Measurements from ENCODE around the gene MARS2. TPM values are rescaled to one million over a fixed set of nuclear protein-coding genes. Genes with fewer than 3 reads are reported as not detected.

The MARS2 gene
- polyA plus RNA-seq, 1 experiment = 2.3 TPM

GRCh38 chr2:197669077-197669476, 36.1 kb upstream of the MARS2 start:
- DNase-seq (ENCODE audit: low read depth) = no peak
- no peaks in the 10 kb centered on the region for H3K36me3 ChIP-seq (ENCODE audit: control insufficient read depth, insufficient read depth, low read length)
- POLR2A ChIA-PET = no interaction called here

DNA sequence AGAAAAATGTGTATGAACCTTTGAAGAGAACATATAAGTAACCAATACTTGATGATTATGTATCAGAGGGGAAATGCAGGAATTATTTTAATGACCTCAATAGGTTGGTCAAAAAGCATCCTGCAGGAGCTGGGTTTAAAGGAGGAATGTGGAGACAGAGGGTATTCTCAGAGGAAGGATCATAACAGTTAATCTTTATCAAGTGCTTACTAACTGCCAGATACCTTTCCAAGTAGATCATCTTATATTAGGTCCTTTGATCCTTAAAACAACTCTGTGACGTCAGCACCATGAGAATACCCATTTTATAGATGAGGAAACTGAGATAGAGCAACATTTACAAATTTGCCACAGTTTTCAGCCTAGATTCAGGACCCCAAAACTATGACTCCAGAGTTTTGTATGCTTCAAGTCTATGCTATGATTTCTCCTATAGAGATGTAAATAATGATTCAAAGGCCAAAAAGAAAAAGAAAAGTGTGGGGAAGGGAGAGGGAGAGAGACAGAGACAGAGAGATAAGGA, 32.7 kb upstream of the MARS2 start:
- TF ChIP-seq, protein P1, sequence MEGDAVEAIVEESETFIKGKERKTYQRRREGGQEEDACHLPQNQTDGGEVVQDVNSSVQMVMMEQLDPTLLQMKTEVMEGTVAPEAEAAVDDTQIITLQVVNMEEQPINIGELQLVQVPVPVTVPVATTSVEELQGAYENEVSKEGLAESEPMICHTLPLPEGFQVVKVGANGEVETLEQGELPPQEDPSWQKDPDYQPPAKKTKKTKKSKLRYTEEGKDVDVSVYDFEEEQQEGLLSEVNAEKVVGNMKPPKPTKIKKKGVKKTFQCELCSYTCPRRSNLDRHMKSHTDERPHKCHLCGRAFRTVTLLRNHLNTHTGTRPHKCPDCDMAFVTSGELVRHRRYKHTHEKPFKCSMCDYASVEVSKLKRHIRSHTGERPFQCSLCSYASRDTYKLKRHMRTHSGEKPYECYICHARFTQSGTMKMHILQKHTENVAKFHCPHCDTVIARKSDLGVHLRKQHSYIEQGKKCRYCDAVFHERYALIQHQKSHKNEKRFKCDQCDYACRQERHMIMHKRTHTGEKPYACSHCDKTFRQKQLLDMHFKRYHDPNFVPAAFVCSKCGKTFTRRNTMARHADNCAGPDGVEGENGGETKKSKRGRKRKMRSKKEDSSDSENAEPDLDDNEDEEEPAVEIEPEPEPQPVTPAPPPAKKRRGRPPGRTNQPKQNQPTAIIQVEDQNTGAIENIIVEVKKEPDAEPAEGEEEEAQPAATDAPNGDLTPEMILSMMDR (IDR thresholded peaks at IDR 0.05; ENCODE audit: insufficient read depth, low read depth, low read length) = no peak
- no peak overlapping the region for H3K4me3 ChIP-seq (ENCODE audit: low read depth, low read length)
- CTCF ChIA-PET = no interaction called here
- DNase-seq (ENCODE audit: low read depth) = no peak
- POLR2A ChIA-PET = no interaction called here
- no peaks in the 10 kb centered on the region for H3K27me3 ChIP-seq (ENCODE audit: control insufficient read depth, insufficient read depth, low read length)
- no peaks in the 10 kb centered on the region for H3K36me3 ChIP-seq (ENCODE audit: control insufficient read depth, insufficient read depth, low read length)

More at GRCh38 chr2:197669077-197669476, 36.1 kb upstream of the MARS2 start:
- H3K4me3 ChIP-seq (ENCODE audit: low read depth, low read length) = no peak overlapping the region
- TF ChIP-seq, protein P1 (IDR thresholded peaks at IDR 0.05; ENCODE audit: insufficient read depth, low read depth, low read length) = no peak
- H3K27me3 ChIP-seq (ENCODE audit: control insufficient read depth, insufficient read depth, low read length) = no peaks in the 10 kb centered on the region
- CTCF ChIA-PET = no interaction called here

DNA sequence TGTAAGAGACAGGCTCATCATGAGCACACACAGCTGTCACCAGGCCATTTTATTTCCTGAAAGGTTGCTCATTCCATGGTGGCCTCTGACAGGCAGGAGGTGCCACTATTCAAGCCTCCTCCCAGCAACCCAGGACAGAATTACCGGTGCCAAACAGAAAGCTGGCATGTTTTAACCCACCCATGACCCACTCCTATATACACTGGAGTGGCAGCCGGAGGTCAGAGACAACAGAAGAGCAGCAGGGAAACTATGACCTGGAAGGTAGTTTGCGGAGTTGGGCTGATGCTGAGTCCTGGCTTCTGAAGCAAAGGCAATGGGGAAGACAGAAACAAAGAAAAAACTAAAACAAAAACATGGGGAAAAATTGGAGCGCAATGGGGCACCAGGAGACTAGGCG, 32.1 kb upstream of the MARS2 start:
- H3K27me3 ChIP-seq (ENCODE audit: control insufficient read depth, insufficient read depth, low read length) = no peaks in the 10 kb centered on the region
- POLR2A ChIA-PET = no interaction called here
- H3K4me3 ChIP-seq (ENCODE audit: low read depth, low read length) = no peak overlapping the region
- TF ChIP-seq, protein P1 (IDR thresholded peaks at IDR 0.05; ENCODE audit: insufficient read depth, low read depth, low read length) = no peak
- no peaks in the 10 kb centered on the region for H3K36me3 ChIP-seq (ENCODE audit: control insufficient read depth, insufficient read depth, low read length)
- no peak for DNase-seq (ENCODE audit: low read depth)
- CTCF ChIA-PET = no interaction called here

DNA sequence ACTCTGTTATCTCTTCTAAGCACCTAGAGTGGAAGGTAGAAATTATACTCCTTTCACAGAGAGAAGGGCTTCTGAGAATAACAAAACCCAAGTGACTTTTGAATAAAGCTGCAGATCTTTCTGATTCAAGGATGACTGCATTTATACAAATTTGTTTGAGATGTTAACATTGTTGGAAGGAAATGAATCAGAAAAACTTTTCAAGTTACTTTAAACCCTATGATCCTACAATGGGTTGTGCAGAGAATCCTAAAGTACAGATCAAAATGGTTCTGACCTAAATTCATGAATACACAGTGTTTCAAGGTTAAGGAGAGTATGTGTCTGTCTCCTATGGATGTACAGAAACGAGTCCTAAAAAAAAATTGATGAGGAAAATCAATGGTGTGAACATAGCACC, 31.6 kb upstream of the MARS2 start:
- no peak overlapping the region for H3K4me3 ChIP-seq (ENCODE audit: low read depth, low read length)
- no peaks in the 10 kb centered on the region for H3K36me3 ChIP-seq (ENCODE audit: control insufficient read depth, insufficient read depth, low read length)
- H3K27me3 ChIP-seq (ENCODE audit: control insufficient read depth, insufficient read depth, low read length) = no peaks in the 10 kb centered on the region
- no peak for DNase-seq (ENCODE audit: low read depth)
- ChIA-PET CTCF (no interaction called here), POLR2A (no interaction called here)
- TF ChIP-seq, protein P1 (IDR thresholded peaks at IDR 0.05; ENCODE audit: insufficient read depth, low read depth, low read length) = no peak

DNA sequence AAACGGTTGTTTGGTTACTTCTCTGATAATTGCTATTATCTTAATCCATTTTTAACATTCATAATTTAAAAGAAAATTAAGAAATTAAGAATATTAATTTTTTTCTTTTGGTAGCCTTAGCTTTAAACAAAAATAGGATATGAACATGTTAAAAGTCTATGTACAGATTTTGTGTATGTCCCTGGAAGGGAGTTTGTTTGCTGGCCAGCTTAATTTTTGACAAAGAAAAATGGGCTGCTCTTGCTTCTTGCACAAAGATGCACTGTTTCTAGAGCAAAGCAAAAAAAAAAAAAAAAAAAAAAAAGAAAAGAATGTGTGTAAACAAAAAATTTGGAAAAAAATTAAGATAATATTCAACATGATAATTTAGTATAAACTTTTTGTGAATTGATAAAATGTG, 31.1 kb upstream of the MARS2 start:
- CTCF ChIA-PET = no interaction called here
- no peak for DNase-seq (ENCODE audit: low read depth)
- TF ChIP-seq, protein P1 (IDR thresholded peaks at IDR 0.05; ENCODE audit: insufficient read depth, low read depth, low read length) = no peak
- Histone ChIP-seq H3K27me3 (ENCODE audit: control insufficient read depth, insufficient read depth, low read length) (no peaks in the 10 kb centered on the region), H3K4me3 (ENCODE audit: low read depth, low read length) (no peak overlapping the region), H3K36me3 (ENCODE audit: control insufficient read depth, insufficient read depth, low read length) (no peaks in the 10 kb centered on the region)
- POLR2A ChIA-PET = no interaction called here
